GM23338 (cell line): ENCODE results near the gene OPN1MW. TPM values are rescaled to one million over a fixed set of nuclear protein-coding genes. Genes with fewer than 3 reads are reported as not detected.
"Not testable (repeated sequence)": the region's sequence is repeated elsewhere in the genome, so short reads cannot be mapped to it uniquely, and the experiment has no call there.

ENCODE experiments used
- ATAC-seq: fragments of 200-7000 bp; cut with Tn5 transposase; 3 replicates; pipeline ENCODE4 v1.9.1; 2020
- DNase-seq: peaks from one replicate; pipeline ENCODE4 v3.0.0-alpha.2; 2015; ENCODE audit warnings: low spot score
- H2AFZ ChIP-seq: fragments of 200-600 bp; sonication (generic); 2 replicates; pipeline ENCODE4 v1.8.0; 2016; ENCODE audit warnings: antibody characterized with exemption, mild to moderate bottlenecking, moderate library complexity
- H3F3A ChIP-seq: fragments of 200-600 bp; sonication (generic); replicated peaks from 2 replicates; pipeline ENCODE4 v1.8.0; 2017; ENCODE audit warnings: antibody characterized with exemption, mixed run types, low read depth
- H3K27ac ChIP-seq: fragments of 200-600 bp; sonication (generic); 2 replicates; pipeline ENCODE4 v1.6.1; 2016; ENCODE audit warnings: low read depth
- H3K27me3 ChIP-seq: fragments of 200-600 bp; sonication (generic); 2 replicates; pipeline ENCODE4 v1.8.0; 2016; ENCODE audit warnings: mild to moderate bottlenecking, mixed run types, moderate library complexity; ENCODE audit not compliant: insufficient read depth
- H3K36me3 ChIP-seq: fragments of 200-600 bp; sonication (generic); 2 replicates; pipeline ENCODE4 v1.8.0; 2016; ENCODE audit warnings: mild to moderate bottlenecking; ENCODE audit not compliant: insufficient read depth
- H3K4me1 ChIP-seq: fragments of 200-600 bp; sonication (generic); 2 replicates; pipeline ENCODE4 v1.8.0; 2016; ENCODE audit warnings: mild to moderate bottlenecking, moderate library complexity; ENCODE audit not compliant: insufficient read depth
- H3K4me2 ChIP-seq: fragments of 200-600 bp; sonication (generic); 2 replicates; pipeline ENCODE4 v1.7.1; 2017; ENCODE audit warnings: mixed run types
- H3K4me3 ChIP-seq: fragments of 200-600 bp; sonication (generic); 2 replicates; pipeline ENCODE4 v1.6.1; 2016; ENCODE audit warnings: mixed run types
- H3K79me2 ChIP-seq: fragments of 200-600 bp; sonication (generic); replicated peaks from 2 replicates; pipeline ENCODE4 v1.8.0; 2017; ENCODE audit warnings: mild to moderate bottlenecking; ENCODE audit not compliant: insufficient read depth
- H3K9me2 ChIP-seq: fragments of 200-600 bp; sonication (generic); 2 replicates; pipeline ENCODE4 v1.8.0; 2017; ENCODE audit not compliant: insufficient read depth
- H4K20me1 ChIP-seq: fragments of 200-600 bp; sonication (generic); replicated peaks from 2 replicates; pipeline ENCODE4 v1.8.0; 2017; ENCODE audit warnings: mild to moderate bottlenecking; ENCODE audit not compliant: insufficient read depth
- H3K27ac Mint-ChIP-seq: 2 replicates; pipeline ENCODE4 v1.8.0; 2020; ENCODE audit warnings: inconsistent platforms, mild to moderate bottlenecking, moderate library complexity, mixed read lengths
- H3K27me3 Mint-ChIP-seq: 3 replicates; pipeline ENCODE4 v1.8.0; 2022; ENCODE audit warnings: low read depth, mild to moderate bottlenecking, moderate library complexity, mixed read lengths, inconsistent platforms; ENCODE audit not compliant: insufficient read depth, poor library complexity
- H3K36me3 Mint-ChIP-seq: 3 replicates; pipeline ENCODE4 v1.8.0; 2021; ENCODE audit warnings: low read depth, mild to moderate bottlenecking, inconsistent platforms, moderate library complexity, mixed read lengths
- H3K4me1 Mint-ChIP-seq: 3 replicates; pipeline ENCODE4 v1.8.0; 2020; ENCODE audit warnings: mild to moderate bottlenecking, inconsistent platforms, mixed read lengths
- H3K4me3 Mint-ChIP-seq: 3 replicates; pipeline ENCODE4 v1.8.0; 2021; ENCODE audit warnings: moderate library complexity, mild to moderate bottlenecking, inconsistent platforms, mixed read lengths
- H3K9me3 Mint-ChIP-seq: 3 replicates; pipeline ENCODE4 v1.8.0; 2020; ENCODE audit warnings: moderate library complexity, mild to moderate bottlenecking, inconsistent platforms, mixed read lengths
- polyA plus RNA-seq: library from polyadenylated mRNA; unstranded; fragments of >200 nt; fragmentation: Nextera tagmentation; extraction: Ambion mirVana; gene quantifications from 2 replicates; pipeline ENCODE4 v1.2.1, GENCODE V29; 2016
- total RNA-seq: library from RNA; depleted of rRNA; stranded (reverse); fragments of >200 nt; shearing (Covaris generic); gene quantifications from 2 replicates; pipeline ENCODE4 v1.2.3, GENCODE V29; 2014; rRNA removed

The OPN1MW gene
- total and polyA plus RNA-seq, 2 experiments from 2014 or later: not detected

GRCh38 chrX:154238939-154239559, 56.7 kb downstream of the OPN1MW start:
- not testable (repeated sequence) for H3K9me3 Mint-ChIP-seq, H3K36me3 ChIP-seq, H3K4me1 ChIP-seq, H3K4me2 ChIP-seq, H4K20me1 ChIP-seq, DNase-seq, H3K4me3 ChIP-seq, H3K36me3 Mint-ChIP-seq, H3K79me2 ChIP-seq, H3K27me3 ChIP-seq, H3K27me3 Mint-ChIP-seq, H3K4me3 Mint-ChIP-seq, H3K27ac ChIP-seq, H3F3A ChIP-seq, H3K27ac Mint-ChIP-seq, H2AFZ ChIP-seq, ATAC-seq, H3K4me1 Mint-ChIP-seq, H3K9me2 ChIP-seq

GRCh38 chrX:154239982-154240503, 57.6 kb downstream of the OPN1MW start:
- not testable (repeated sequence) for H3K4me3 Mint-ChIP-seq, DNase-seq

More at GRCh38 chrX:154239982-154240503, 57.6 kb downstream of the OPN1MW start:
- H3K27me3 ChIP-seq, H3K9me2 ChIP-seq, H3K36me3 Mint-ChIP-seq, H2AFZ ChIP-seq, H3F3A ChIP-seq, H3K4me1 Mint-ChIP-seq, H3K9me3 Mint-ChIP-seq, ATAC-seq, H3K79me2 ChIP-seq, H3K36me3 ChIP-seq, H3K4me2 ChIP-seq, H3K27me3 Mint-ChIP-seq, H4K20me1 ChIP-seq, H3K27ac Mint-ChIP-seq, H3K27ac ChIP-seq, H3K4me3 ChIP-seq, H3K4me1 ChIP-seq: not testable (repeated sequence)

Other genes starting within 250 kb of the OPN1MW start
- gene NAA10, start 247.6 kb upstream of the OPN1MW start, total RNA-seq: 112 and 136 TPM in 2 replicates
- gene NAA10, start 247.6 kb upstream of the OPN1MW start, polyA plus RNA-seq: 140 and 145 TPM in 2 replicates
- 8.6 and 10.3 TPM in 2 replicates for gene RENBP, start 238.0 kb upstream of the OPN1MW start, total RNA-seq
- gene RENBP, start 238.0 kb upstream of the OPN1MW start, polyA plus RNA-seq: 1.5 and 2.0 TPM in 2 replicates
- gene HCFC1, start 210.8 kb upstream of the OPN1MW start, total RNA-seq: 169 and 188 TPM in 2 replicates
- gene HCFC1, start 210.8 kb upstream of the OPN1MW start, polyA plus RNA-seq: 33.0 and 33.2 TPM in 2 replicates
- 4.4 and 9.7 TPM in 2 replicates for gene TMEM187, start 209.8 kb upstream of the OPN1MW start, total RNA-seq
- gene TMEM187, start 209.8 kb upstream of the OPN1MW start, polyA plus RNA-seq: 2.4 and 2.5 TPM in 2 replicates
- 30.4 and 38.0 TPM in 2 replicates for gene IRAK1, start 162.7 kb upstream of the OPN1MW start, total RNA-seq
- gene IRAK1, start 162.7 kb upstream of the OPN1MW start, polyA plus RNA-seq: 21.6 and 23.0 TPM in 2 replicates
- 32.7 and 34.0 TPM in 2 replicates for gene MECP2, start 84.9 kb upstream of the OPN1MW start, total RNA-seq
- 27.4 and 27.7 TPM in 2 replicates for gene MECP2, start 84.9 kb upstream of the OPN1MW start, polyA plus RNA-seq
- not detected in 2 replicates for gene OPN1LW, start 38.4 kb upstream of the OPN1MW start, total RNA-seq
- gene OPN1LW, start 38.4 kb upstream of the OPN1MW start, polyA plus RNA-seq: not detected in 2 replicates
- gene OPN1MW2, start 37.2 kb downstream of the OPN1MW start, total RNA-seq: not detected in 2 replicates
- gene OPN1MW2, start 37.2 kb downstream of the OPN1MW start, polyA plus RNA-seq: not detected in 2 replicates
- not detected in 2 replicates for gene OPN1MW3, start 75.0 kb downstream of the OPN1MW start, total RNA-seq
- gene OPN1MW3, start 75.0 kb downstream of the OPN1MW start, polyA plus RNA-seq: not detected in 2 replicates
- not detected in 2 replicates for gene TEX28, start 112.5 kb downstream of the OPN1MW start, total RNA-seq
- not detected in 2 replicates for gene TEX28, start 112.5 kb downstream of the OPN1MW start, polyA plus RNA-seq
- gene TKTL1, start 113.2 kb downstream of the OPN1MW start, total RNA-seq: not detected in 2 replicates
- not detected in 2 replicates for gene TKTL1, start 113.2 kb downstream of the OPN1MW start, polyA plus RNA-seq
- gene FLNA, start 192.0 kb downstream of the OPN1MW start, total RNA-seq: 1,228 and 1,445 TPM in 2 replicates
- 579 and 629 TPM in 2 replicates for gene FLNA, start 192.0 kb downstream of the OPN1MW start, polyA plus RNA-seq
- gene EMD, start 196.7 kb downstream of the OPN1MW start, total RNA-seq: 76.0 and 78.6 TPM in 2 replicates
- gene EMD, start 196.7 kb downstream of the OPN1MW start, polyA plus RNA-seq: 74.2 and 78.3 TPM in 2 replicates
- gene RPL10, start 215.8 kb downstream of the OPN1MW start, total RNA-seq: 3,338 and 4,929 TPM in 2 replicates
- gene RPL10, start 215.8 kb downstream of the OPN1MW start, polyA plus RNA-seq: 1,696 and 1,721 TPM in 2 replicates
- gene DNASE1L1, start 226.7 kb downstream of the OPN1MW start, total RNA-seq: 16.0 and 16.1 TPM in 2 replicates
- gene DNASE1L1, start 226.7 kb downstream of the OPN1MW start, polyA plus RNA-seq: 3.3 and 4.1 TPM in 2 replicates
- gene TAFAZZIN, start 228.9 kb downstream of the OPN1MW start, total RNA-seq: 36.0 and 43.3 TPM in 2 replicates
- 24.1 and 26.1 TPM in 2 replicates for gene TAFAZZIN, start 228.9 kb downstream of the OPN1MW start, polyA plus RNA-seq
- gene ATP6AP1, start 246.1 kb downstream of the OPN1MW start, total RNA-seq: 52.1 and 53.4 TPM in 2 replicates
- 37.7 and 39.4 TPM in 2 replicates for gene ATP6AP1, start 246.1 kb downstream of the OPN1MW start, polyA plus RNA-seq